Stimulated activated CD4-positive, alpha-beta T cell treated with anti-CD3 and anti-CD28 coated beads, Interleukin-4, amount 100 ng/mL, for 48 hours (primary cell): ENCODE measurements around the gene SPRR3.
"Not testable (repeated sequence)": the region's sequence is repeated elsewhere in the genome, so short reads cannot be mapped to it uniquely, and the experiment has no call there.

ENCODE experiments used
- DNase-seq, 2 donors: peaks; one replicate each; pipeline ENCODE4 v3.0.0-alpha.2; 2020; ENCODE audit warnings: low read depth in 2 of 2

Gene SPRR3

GRCh38 chr1:152983234-152983633 lies 18.3 kb upstream of the SPRR3 start:
- DNase-seq = no peak

GRCh38 chr1:152983743-152984142 lies 17.8 kb upstream of the SPRR3 start, which contains the start of gene SPRR1A:
SPRR1A (plus strand) TSS chr1:152984081; CDS start chr1:152985231, 1,150 bp downstream.
- DNase-seq = no peak

GRCh38 chr1:152986578-152986977 lies 15.0 kb upstream of the SPRR3 start:
- DNase-seq = no peak

- DNase-seq = no peak
These were observed 8.4 kb upstream of the SPRR3 start for GRCh38 chr1:152993186-152993585.

- no peak for DNase-seq
These were observed 5.7 kb upstream of the SPRR3 start for GRCh38 chr1:152995842-152996241.

- DNase-seq = no peak
These were observed 4.7 kb upstream of the SPRR3 start for GRCh38 chr1:152996633-152997400.

- no peak for DNase-seq
These were observed 3.6 kb upstream of the SPRR3 start for GRCh38 chr1:152997901-152998300.

- no peak for DNase-seq
These were observed 3.1 kb upstream of the SPRR3 start for GRCh38 chr1:152998476-152998875.

- DNase-seq = no peak
These were observed 1.7 kb upstream of the SPRR3 start for GRCh38 chr1:152999818-153000217.

- no peak for DNase-seq
These were observed 1.3 kb upstream of the SPRR3 start for GRCh38 chr1:153000294-153000693.

GRCh38 chr1:153011235-153011758 lies 9.7 kb downstream of the SPRR3 start:
- not testable (repeated sequence) for DNase-seq

- not testable (repeated sequence) for DNase-seq
These were observed 20.3 kb downstream of the SPRR3 start for GRCh38 chr1:153021829-153022228.

GRCh38 chr1:153022340-153022739 lies 20.8 kb downstream of the SPRR3 start:
- not testable (repeated sequence) for DNase-seq

GRCh38 chr1:153023109-153023508 lies 21.6 kb downstream of the SPRR3 start:
- DNase-seq = no peak

- DNase-seq = no peak
These were observed 22.9 kb downstream of the SPRR3 start for GRCh38 chr1:153024413-153024812.

GRCh38 chr1:153025797-153026196 lies 24.2 kb downstream of the SPRR3 start:
- DNase-seq = no peak

- DNase-seq = no peak
These were observed 27.2 kb downstream of the SPRR3 start for GRCh38 chr1:153028766-153029165.

GRCh38 chr1:153030895-153031294 lies 29.3 kb downstream of the SPRR3 start, which contains the start of gene SPRR1B:
SPRR1B (plus strand) TSS chr1:153031203; CDS start chr1:153032346, 1,143 bp downstream.
- DNase-seq = no peak

GRCh38 chr1:153032073-153032472 lies 30.5 kb downstream of the SPRR3 start:
- DNase-seq = no peak

- DNase-seq = no peak
These were observed 31.2 kb downstream of the SPRR3 start for GRCh38 chr1:153032677-153033308.

- DNase-seq = no peak
These were observed 33.7 kb downstream of the SPRR3 start for GRCh38 chr1:153035211-153035610.

- no peak for DNase-seq
These were observed 39.5 kb downstream of the SPRR3 start, which contains the start of gene SPRR2D for GRCh38 chr1:153040950-153041631. SPRR2D (minus strand) TSS chr1:153041120; CDS start chr1:153040346, 774 bp downstream.
